ENCODE measurements around the gene NMB. TPM values are rescaled to one million over a fixed set of nuclear protein-coding genes. Genes with fewer than 3 reads are reported as not detected.

The NMB gene
- total RNA-seq, 4 donors from 2014 or later: 2.1 to 4.6 (median 3.9) TPM

DNA sequence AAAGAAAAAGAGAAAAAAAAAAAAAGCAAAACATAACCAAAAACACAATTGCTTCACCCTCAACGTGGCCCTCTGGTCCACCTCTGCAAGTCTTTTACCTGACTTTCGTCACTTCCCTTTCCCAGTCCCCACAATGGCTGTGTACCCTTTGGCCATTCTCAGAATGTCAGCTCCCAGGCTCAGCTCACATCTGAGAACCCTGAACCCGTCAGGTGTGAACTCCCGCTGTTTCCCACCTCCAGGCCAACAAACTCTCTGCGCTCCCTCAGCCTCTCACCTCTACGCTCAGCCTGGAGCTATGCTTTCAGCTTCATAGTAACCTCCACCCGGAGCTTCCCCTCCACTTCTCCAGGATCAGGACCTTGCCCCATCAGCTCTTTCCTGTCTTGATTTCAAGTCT lies 33.6 kb downstream of the NMB start:
- no peaks in the 10 kb centered on the region for H3K4me1 ChIP-seq
- peaks cover 0 to 22% (median 0%) of the 10 kb centered on the region in 3 donors for H3K9me3 ChIP-seq
- H3K4me3 ChIP-seq: no peak overlapping the region
- TF ChIP-seq, protein P1, sequence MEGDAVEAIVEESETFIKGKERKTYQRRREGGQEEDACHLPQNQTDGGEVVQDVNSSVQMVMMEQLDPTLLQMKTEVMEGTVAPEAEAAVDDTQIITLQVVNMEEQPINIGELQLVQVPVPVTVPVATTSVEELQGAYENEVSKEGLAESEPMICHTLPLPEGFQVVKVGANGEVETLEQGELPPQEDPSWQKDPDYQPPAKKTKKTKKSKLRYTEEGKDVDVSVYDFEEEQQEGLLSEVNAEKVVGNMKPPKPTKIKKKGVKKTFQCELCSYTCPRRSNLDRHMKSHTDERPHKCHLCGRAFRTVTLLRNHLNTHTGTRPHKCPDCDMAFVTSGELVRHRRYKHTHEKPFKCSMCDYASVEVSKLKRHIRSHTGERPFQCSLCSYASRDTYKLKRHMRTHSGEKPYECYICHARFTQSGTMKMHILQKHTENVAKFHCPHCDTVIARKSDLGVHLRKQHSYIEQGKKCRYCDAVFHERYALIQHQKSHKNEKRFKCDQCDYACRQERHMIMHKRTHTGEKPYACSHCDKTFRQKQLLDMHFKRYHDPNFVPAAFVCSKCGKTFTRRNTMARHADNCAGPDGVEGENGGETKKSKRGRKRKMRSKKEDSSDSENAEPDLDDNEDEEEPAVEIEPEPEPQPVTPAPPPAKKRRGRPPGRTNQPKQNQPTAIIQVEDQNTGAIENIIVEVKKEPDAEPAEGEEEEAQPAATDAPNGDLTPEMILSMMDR (IDR thresholded peaks at IDR 0.05): no peak
- TF ChIP-seq POLR2A (IDR thresholded peaks at IDR 0.05) (no peak), POLR2AphosphoS5 (IDR thresholded peaks at IDR 0.05) (no peak), EP300 (IDR thresholded peaks at IDR 0.05) (no peak)
- no peak for ATAC-seq
- no peak overlapping the region for H3K27ac ChIP-seq
- no peaks in the 10 kb centered on the region for H3K27me3 ChIP-seq
- peaks cover 0 to 63% of the 10 kb centered on the region in 2 donors for H3K36me3 ChIP-seq
- WGBS, 2 donors (ENCODE audit: low coverage in 1 of 2): 89 to 90% methylated on average over 6 of the region's 7 CpGs

DNA sequence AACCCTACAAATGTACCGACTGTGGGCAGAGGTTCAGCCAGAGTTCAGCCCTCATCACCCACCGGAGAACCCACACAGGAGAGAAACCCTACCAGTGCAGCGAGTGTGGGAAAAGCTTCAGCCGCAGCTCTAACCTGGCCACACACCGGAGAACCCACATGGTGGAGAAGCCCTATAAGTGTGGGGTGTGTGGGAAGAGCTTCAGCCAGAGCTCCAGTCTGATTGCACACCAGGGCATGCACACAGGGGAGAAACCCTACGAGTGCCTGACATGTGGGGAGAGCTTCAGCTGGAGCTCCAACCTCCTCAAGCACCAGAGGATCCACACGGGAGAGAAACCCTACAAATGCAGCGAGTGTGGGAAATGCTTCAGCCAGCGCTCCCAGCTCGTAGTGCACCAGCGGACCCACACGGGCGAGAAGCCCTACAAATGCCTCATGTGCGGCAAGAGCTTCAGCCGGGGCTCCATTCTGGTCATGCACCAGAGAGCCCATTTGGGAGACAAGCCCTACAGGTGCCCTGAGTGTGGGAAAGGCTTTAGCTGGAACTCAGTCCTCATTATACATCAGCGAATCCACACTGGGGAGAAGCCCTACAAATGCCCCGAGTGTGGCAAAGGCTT lies 36.5 kb downstream of the NMB start:
- H3K36me3 ChIP-seq: peaks cover 0 to 54% of the 10 kb centered on the region in 2 donors
- no peaks in the 10 kb centered on the region for H3K27me3 ChIP-seq
- H3K4me3 ChIP-seq: no peak overlapping the region
- 93% methylated on average over 9 of the region's 17 CpGs; no CpG with 5 or more reads in 1 of the 2 donors for WGBS, 2 donors (ENCODE audit: low coverage in 1 of 2)
- no peak overlapping the region for H3K27ac ChIP-seq
- no peak for ATAC-seq
- TF ChIP-seq EP300 (IDR thresholded peaks at IDR 0.05) (no peak), POLR2A (IDR thresholded peaks at IDR 0.05) (no peak), POLR2AphosphoS5 (IDR thresholded peaks at IDR 0.05) (no peak)
- TF ChIP-seq, protein P1 (IDR thresholded peaks at IDR 0.05): no peak
- H3K4me1 ChIP-seq: no peaks in the 10 kb centered on the region
- peaks cover 0 to 22% (median 0%) of the 10 kb centered on the region in 3 donors for H3K9me3 ChIP-seq

DNA sequence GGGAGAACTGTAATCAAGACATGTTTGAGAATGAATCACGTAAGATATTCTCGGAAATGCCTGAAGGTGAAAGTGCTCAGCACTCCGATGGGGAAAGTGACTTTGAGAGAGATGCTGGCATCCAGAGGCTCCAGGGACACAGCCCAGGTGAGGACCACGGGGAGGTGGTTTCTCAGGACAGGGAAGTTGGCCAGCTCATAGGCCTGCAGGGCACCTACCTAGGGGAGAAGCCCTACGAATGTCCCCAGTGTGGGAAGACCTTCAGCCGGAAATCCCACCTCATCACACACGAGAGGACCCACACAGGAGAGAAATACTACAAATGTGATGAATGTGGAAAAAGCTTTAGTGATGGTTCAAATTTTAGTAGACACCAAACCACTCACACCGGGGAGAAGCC lies 37.4 kb downstream of the NMB start:
- H3K27ac ChIP-seq: no peak overlapping the region
- WGBS, 2 donors (ENCODE audit: low coverage in 1 of 2): 83 to 94% methylated on average over 1 to 3 of the region's 8 CpGs
- H3K4me1 ChIP-seq: no peaks in the 10 kb centered on the region
- H3K36me3 ChIP-seq: peaks cover 0 to 45% of the 10 kb centered on the region in 2 donors
- TF ChIP-seq POLR2A (IDR thresholded peaks at IDR 0.05) (no peak), EP300 (IDR thresholded peaks at IDR 0.05) (no peak), POLR2AphosphoS5 (IDR thresholded peaks at IDR 0.05) (no peak)
- TF ChIP-seq, protein P1 (IDR thresholded peaks at IDR 0.05): no peak
- H3K9me3 ChIP-seq: peaks cover 0 to 22% (median 0%) of the 10 kb centered on the region in 3 donors
- no peak for ATAC-seq
- no peaks in the 10 kb centered on the region for H3K27me3 ChIP-seq
- H3K4me3 ChIP-seq: no peak overlapping the region

DNA sequence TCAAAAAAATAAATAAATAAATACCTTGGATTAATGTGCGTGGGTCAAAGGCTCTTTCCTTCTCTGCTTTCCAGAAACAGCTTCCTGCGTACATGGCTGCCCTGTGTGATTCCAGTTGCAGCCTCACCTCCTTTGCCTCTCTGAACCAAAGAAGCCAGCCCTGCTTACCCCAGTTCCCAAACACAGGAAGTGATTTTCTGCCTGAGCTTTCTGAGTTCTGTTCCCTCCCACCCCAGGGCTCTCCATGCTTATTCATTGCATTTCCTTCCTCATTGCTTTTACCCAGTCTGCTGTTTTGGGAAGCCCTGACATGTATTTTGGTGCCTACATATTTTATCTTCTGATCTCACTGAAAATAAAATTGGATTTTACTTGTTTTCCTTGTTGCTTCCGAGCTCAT lies 41.8 kb downstream of the NMB start:
- no peak for ATAC-seq
- 60 to 82% methylated on average over 1 to 3 of the region's 3 CpGs for WGBS, 2 donors (ENCODE audit: low coverage in 1 of 2)

DNA sequence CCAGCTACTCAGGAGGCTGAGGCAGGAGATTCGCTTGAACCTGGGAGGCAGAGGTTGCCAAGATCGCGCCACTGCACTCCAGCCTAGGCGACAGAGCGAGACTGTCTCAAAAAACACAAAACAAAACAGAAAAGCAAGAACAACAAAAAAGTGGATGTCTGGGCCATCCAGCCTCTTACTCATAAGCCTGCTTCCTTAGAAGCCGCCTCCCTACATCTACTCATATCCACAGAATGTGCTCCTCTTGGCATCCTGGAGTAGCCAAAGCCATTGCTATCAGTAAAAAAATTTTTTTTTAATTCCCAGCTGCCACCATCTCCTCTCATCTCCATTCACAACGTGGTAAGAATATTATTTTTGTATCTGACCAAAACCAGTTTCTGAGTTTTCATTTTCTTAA lies 46.4 kb downstream of the NMB start:
- ATAC-seq: no peak
- Histone ChIP-seq H3K9me3 (no peaks in the 10 kb centered on the region), H3K27ac (no peak overlapping the region), H3K4me1 (no peaks in the 10 kb centered on the region), H3K4me3 (no peak overlapping the region), H3K27me3 (no peaks in the 10 kb centered on the region), H3K36me3 (peaks cover 0 to 48% of the 10 kb centered on the region in 2 donors)
- WGBS, 2 donors (ENCODE audit: low coverage in 1 of 2): 95 to 98% methylated on average over 6 to 7 of the region's 7 CpGs
- TF ChIP-seq, protein P1 (IDR thresholded peaks at IDR 0.05): no peak
- TF ChIP-seq POLR2AphosphoS5 (IDR thresholded peaks at IDR 0.05): no peak
- TF ChIP-seq POLR2A (IDR thresholded peaks at IDR 0.05): no peak
- TF ChIP-seq EP300 (IDR thresholded peaks at IDR 0.05): no peak

More for the DNA sequence above, 41.8 kb downstream of the NMB start:
- no peak overlapping the region for H3K4me3 ChIP-seq
- no peaks in the 10 kb centered on the region for H3K27me3 ChIP-seq
- peaks cover 0 to 9% (median 0%) of the 10 kb centered on the region in 3 donors for H3K9me3 ChIP-seq
- peaks cover 0 to 26% of the 10 kb centered on the region in 2 donors for H3K36me3 ChIP-seq
- no peaks in the 10 kb centered on the region for H3K4me1 ChIP-seq
- TF ChIP-seq POLR2A (IDR thresholded peaks at IDR 0.05) (peak in 1 of 2 donors; percentile 7), EP300 (IDR thresholded peaks at IDR 0.05) (no peak)
- H3K27ac ChIP-seq: no peak overlapping the region

All from gastroesophageal sphincter (tissue), 4 donors.